Fibroblast of skin of scalp (primary cell): Measurements from ENCODE around the gene CHRNA4.

Experiments
- DNase-seq: peaks from one replicate; pipeline ENCODE4 v3.0.0-alpha.2; 2013

CHRNA4 gene

DNA sequence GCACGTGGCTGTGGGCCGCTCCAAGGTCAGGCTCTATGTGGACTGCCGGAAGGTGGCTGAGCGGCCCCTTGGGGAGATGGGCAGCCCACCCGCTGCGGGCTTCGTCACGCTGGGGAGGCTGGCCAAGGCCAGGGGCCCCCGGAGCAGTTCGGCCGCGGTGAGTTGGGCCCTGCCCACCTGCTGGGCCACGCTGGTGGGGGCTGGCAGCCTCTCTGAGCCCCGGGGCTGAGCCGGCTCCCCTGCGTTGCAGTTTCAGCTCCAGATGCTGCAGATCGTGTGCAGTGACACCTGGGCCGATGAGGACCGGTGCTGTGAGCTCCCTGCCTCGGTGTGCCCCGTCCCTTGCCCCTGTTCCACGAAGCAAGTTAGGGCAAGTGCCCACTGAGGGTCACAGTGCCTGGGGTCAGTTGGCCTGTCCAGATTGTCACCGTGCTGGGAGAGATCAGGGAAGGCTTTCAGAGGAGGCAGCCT, 41.1 kb downstream of the CHRNA4 start:
- no peak for DNase-seq

DNA sequence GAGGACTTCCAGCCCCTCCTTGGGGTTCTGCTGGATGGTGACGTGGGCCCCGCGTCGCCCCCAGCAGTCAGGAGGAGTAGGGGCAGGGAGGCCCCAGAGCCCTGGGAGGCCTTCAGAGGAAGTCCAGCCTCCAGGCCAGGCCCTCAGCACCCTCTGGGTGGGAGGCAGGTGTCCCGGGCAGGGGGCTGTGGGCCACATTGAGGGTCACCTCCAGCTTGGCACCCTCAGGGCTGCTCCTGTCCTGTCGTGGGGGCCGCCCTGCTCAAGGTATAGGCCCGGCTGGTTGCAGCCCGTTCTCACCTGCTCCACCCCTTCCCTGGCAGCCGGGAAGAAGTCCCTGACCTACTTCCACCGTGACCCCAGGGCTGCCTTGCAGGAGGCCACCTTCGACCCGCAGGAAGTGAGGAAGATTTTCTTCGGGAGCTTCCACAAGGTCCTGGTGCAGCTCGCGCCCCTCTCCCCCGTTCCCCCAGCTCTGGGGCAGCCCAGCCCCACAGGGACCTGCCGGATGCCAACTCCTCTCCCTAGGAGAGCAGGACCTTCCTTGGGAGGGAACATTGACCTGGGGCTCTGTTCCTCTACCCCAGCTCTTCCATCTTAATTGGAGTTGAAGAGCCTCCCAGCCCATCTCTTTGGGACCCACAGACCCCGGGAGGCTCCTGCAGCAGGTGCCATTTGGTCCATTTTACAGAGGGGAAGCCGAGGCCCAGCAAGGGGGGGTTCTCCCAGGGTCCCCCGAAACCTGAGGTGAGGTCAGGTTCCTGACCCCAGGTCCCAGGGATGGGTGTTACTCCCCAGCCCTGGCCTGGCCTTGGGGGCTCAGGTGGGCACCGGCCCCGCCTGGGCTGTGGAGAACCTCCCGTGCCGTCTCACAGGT, 41.7 kb downstream of the CHRNA4 start:
- DNase-seq: no peak

DNA sequence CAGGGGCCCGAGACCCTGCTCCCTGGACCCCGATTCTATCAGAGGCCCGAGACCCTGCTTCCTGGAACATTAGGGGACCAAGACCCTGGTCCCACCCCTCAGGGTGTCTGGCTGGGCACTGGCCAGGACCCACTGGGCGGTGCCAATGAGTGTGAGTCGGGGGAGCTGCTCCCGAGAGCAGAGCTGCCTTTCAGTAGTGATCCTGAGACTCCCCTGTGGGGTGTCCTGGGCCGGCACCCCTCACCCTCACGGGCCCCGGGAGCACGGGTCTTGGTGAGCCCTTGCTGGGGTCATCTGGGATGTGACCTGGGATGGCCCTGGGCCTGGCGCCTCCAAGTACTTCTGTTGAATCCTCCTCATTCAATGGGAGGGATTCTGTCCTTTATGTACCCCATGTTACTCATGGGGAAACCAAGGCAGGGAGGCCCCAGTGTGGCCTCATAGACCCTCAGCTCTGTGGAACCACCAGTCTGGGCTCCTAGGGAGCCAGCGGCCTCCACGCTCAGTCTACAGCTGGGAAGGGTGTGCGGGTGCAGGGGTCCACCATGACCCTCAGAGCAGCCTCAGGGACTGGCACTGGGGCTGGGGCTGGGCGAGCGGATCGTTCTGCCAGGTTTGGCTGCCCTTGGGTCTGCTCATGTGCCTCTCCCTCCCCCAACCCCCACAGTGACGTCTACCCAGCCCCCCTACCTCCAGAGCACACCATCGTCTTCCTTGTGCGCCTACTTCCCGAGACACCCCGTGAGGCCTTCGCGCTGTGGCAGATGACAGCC, 42.6 kb downstream of the CHRNA4 start:
- no peak for DNase-seq

DNA sequence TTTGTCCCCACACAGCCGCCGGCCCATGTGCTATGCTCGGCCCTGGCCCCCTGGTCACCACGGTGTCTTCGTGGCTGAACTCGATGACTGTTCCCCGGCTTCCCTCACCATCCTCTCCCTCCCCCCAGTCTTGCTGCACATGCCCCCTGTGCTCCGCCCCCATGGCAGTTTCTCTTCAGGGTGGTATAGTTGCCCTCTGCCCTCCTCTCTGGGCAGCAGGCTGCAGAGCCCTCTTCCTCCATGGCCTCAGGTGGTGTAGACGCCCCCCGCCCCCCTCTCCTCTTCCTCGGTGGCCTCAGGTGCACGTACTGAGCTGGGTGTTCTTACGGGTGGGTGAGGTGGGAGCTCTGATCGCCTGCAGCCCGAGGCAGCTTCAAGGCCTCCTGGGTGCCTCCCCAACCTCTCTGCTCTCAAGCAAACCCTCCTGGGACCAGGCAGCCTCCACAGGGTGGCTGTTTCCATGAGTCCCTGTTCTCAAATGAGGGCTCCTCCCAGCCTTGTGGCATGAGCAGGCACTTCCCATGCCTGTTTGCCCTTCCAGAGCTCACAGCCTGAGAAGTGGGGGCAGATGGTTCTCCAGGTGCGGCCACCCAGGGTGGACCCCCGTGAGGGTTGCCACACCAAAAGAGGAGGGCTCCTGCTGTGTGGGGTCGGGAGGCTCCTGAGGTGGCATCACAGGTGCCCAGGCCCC, 43.4 kb downstream of the CHRNA4 start:
- no peak for DNase-seq

DNA sequence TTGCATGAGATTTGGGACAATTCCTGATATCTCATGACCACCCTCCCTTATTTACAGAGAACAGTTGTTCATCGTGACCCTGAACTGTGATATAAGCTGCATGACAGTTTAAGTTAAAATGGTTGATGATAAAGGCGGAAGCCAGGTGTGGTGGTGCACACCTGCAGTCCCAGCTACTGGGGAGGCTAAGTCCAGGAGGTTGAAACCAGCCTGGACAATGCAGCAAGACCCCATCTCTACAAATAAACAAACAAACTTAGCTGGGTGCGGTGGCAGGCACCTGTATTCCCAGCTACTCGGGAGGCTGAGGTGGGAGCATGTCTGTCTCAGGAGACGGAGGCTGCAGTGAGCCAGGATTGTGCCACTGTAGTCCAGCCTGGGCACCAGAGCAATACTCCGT, 44.1 kb downstream of the CHRNA4 start:
- no peak for DNase-seq

DNA sequence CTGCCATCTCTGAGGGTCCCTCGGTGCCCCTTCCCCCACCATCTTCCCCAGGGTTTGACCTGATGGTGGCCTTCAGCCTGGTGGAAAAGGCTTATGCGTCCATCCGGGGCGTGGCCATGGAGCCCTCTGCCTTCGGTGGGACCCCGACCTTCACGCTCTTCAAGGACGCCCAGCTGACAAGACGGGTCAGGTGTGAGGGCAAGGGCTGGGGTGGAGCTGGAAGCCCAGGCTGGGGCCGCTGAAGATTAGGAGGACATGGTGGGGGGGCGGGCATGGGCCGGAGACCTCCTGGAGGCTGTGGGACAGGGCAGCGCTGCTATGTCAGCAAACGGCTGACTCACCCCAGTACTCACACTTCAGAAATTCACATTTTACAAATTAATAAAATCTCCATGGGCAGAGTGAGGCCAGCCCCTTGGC, 44.6 kb downstream of the CHRNA4 start:
- DNase-seq: no peak

DNA sequence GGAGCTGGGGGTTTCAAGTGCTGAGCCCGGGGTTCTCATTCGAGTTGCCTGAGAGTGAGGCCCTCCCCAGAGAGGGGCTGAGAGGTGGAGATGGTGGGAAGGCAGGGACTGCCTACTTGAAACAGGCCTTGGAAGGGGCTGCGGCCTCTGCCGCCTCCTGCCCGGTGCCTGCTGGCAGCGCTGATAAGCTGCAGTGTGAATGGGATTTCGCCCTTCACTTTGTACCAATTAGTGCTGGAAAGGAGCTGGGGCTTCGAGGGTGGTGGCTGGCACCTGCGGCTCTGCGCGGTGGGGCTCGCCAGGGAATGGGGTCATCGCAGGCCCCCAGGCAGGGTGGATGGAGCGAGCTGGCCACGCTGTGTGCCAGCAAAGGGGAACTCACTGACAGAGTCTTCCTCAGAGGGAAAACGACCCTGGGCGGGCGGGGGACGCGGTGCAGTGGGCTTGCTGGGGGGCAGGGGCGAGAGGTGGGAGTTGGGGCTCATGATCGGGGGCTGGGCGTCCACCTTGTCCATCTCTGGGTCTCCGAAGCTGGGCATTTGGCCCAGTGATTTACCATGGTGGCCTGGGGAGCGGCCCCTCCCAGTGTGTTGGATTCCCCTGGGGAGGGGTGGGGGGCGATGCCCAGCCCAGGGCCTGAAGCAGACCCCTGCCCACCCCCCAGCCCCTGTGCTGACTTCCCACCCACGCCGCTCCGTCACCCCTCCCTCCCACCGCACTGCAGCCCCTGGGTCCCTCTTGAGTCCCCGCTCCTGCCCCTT, 45.2 kb downstream of the CHRNA4 start:
- DNase-seq: no peak

DNA sequence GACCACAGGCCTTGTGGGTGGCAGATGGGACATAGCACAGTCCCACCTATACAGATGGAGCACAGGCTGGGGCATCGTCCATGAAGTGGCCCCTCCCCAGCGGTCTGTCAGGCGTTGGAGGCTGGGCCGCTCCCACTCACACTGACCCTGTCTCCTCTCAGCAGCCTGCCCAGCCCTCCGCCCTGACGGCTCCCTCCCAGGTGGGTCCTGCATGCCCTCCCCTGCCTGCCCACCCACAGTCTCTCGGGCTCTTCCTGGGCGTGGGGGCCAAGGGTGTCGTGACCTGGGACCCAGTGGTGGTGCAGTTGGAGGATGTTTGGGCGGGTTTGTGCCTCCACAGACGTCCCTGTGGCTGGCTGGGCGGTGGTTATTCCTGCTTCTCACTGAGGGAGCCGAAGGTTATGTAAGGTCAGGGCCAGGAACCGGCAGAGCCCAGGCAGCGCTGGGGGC, 45.9 kb downstream of the CHRNA4 start:
- no peak for DNase-seq

DNA sequence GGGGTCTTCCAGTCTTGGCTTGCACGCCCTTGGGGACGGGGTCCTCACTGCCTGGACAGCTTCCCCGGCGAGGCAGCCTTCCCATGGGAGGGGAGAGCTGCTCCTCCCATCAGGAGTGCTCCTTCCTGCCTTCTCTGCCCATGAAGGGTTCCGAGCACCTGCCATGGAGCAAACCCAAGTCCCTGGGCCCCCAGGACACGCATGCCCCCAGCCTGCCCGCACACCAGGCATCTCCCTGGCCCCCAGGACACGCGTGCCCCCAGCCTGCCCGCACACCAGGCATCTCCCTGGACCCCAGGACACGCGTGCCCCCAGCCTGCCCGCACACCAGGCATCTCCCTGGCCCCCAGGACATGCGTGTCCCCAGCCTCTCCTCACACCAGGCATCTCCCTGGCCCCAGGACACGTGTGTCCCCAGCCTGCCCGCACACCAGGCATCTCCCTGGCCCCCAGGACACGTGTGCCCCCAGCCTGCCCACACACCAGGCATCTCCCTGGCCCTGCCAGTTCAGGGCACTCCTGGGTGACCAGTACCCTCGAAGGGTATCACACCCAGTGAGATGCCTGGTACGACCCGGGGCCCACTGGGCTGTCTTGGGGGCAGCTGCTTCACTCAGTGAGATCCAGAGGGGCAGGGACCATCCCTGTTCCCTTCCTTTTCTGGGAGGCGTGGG, 46.4 kb downstream of the CHRNA4 start:
- DNase-seq: no peak

DNA sequence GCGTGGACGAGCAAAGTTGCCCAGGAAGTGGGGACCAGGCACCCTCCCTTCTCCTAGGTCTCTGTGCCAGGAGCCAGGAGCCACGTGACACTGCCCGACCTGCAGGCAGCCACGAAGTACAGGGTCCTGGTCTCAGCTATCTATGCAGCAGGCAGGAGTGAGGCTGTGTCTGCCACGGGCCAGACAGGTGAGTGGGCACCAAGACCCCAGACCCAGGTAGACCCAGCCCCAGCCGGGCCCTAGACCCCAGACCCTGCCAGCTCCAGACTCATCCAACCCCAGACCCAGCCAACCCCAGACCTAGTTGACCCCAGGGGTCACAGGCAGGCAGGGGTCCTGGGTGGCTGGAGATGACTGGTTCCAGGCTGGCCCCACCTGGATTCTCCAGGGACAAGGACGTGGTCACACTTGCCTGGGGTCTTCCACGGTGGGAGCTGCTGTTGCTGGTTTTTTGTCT, 47.1 kb downstream of the CHRNA4 start:
- DNase-seq: no peak

DNA sequence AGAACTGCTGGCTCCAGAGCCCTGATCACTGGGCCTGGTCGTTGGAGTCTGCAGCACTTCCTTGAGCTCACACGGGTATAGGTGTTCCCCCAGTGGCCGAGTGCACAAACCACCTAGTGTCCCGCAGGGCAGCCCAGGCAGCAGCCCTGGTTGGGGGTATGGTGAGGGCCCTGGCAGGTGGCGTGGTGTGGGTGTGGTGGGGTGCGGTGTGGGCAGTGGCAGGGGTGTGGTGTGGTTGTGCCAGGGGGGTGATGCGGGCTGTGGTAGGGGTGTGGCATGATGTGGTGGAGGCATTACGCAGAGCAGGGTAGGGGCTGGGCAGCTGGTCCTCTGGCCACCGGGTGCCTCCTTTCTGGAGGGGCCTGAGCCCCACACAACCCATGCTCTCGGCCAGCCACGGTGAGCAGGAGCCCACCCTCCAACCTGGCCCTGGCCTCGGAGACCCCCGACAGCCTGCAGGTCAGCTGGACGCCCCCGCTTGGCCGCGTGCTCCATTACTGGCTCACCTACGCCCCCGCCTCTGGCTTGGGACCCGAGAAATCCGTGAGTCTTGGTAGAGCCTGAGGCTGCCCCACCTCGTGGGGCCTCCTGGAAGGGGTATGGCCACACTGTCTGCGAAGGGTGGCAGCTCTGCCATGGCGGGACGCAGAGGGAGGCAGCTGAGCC, 47.7 kb downstream of the CHRNA4 start:
- DNase-seq: no peak

DNA sequence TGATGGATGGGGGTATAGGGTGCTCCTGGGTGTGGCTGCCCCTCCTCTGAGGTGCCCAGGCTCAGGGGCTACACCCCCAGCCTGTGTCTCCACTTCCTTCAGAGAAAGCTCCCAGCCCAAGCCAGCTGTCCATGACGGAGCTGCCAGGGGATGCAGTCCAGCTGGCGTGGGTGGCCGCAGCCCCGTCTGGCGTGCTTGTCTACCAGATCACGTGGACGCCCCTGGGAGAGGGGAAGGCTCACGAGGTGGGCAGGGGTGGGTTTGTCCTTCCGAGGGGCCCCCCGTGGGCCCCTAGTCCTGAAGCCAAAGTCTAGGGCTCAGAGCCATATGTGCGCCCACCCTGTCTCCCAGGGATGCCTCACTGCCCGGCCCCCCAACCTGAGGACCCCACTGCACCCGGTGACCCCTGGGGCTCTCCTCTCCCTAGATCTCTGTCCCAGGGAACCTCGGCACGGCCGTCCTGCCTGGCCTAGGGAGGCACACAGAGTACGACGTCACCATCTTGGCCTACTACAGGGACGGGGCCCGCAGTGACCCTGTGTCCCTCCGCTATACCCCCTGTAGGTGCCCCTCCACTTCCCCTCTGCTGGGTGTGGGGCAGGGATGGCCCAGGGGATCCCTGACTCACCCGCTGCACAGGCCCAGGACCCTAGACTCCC, 48.3 kb downstream of the CHRNA4 start:
- no peak for DNase-seq

DNA sequence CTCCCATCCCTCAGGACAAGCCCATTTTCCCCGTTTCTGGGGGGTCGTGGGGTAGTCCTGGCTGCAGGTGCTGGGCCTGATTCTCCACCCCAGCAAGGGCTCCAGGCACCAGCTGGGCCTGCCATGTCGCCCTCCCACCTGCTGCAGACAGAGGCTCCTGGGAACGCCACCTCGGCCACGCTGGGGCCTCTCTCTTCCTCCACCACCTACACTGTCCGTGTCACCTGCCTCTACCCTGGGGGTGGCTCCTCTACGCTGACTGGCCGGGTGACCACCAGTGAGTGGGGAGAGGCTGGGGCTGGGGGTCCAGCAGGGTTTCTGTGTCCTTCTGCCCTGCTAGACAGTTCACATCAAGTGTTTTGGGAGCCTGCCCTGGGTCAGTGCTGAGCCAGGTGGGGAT, 48.9 kb downstream of the CHRNA4 start:
- DNase-seq: no peak

DNA sequence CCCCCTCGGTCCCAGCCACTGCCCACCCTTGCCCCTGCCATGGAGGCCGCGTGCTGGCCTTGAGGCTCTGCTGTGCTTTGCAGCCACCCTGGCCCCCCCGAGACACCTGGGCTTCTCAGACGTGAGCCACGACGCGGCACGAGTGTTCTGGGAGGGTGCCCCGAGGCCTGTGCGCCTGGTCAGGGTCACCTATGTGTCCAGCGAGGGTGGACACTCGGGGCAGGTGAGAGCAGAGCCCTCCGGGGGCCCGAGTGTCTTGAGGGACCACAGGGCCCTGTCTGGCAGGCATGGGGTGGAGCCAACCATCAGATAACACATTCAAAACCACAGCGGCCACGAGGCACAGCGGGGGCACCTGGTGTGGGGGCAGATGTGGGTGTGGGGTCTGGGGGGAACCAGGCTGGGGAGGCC, 49.3 kb downstream of the CHRNA4 start:
- no peak for DNase-seq

DNA sequence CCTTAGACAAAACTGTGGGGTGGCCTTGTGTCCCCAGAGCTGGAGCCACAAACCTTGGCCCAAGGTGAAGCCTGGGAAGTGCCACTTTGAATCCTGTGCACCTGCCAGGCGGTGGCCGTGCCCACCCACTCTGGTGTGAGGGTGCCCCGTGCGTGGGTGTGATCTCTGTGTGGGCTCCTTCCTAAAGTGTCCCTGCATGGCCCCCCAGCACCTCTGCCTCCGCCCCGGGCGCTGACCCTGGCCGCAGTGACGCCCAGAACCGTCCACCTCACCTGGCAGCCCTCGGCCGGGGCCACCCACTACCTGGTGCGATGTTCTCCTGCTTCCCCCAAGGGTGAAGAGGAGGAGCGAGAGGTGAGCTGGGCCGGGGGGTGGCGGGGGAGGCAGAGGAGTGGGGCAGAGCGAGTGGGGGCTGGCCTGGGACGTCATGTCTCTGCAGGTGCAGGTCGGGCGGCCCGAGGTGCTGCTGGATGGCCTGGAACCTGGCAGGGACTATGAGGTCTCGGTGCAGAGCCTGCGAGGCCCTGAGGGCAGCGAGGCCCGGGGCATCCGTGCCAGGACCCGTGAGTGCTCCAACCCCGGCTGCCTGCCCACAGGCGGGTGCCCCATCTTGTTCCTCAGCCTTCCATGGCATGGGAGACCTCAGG, 49.8 kb downstream of the CHRNA4 start:
- no peak for DNase-seq

DNA sequence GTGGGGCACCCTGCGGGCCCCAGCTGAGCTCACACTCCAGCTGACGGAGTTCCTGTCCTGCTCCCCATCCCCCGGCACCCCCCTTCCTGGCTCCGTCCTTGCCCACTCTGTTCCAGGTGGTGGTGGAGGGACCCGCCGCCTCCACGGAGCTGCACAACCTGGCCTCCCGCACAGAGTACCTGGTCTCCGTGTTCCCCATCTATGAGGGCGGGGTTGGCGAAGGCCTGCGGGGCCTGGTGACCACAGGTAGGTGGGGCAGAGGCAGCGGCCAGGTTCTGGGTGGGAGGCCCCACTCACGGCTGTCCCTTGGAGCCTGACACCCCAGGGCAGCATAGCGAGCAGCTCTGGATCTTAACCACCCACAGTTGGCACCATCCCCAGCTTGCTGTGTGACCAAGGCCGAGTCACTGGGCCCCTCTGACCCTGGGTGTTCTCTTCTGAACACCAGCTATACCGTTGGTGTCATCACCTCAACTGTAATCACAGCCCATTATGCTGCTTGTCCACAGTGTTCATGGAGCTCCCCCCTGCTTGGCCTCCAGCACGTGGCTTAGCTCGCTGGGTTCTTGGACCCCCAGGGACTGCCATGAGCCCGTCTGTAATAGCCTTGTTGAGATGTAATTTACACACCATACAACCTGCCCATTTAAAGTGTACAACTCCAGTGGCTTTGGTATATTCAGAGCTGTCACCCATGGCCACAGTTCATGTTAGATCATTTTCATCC, 50.7 kb downstream of the CHRNA4 start:
- DNase-seq: no peak

DNA sequence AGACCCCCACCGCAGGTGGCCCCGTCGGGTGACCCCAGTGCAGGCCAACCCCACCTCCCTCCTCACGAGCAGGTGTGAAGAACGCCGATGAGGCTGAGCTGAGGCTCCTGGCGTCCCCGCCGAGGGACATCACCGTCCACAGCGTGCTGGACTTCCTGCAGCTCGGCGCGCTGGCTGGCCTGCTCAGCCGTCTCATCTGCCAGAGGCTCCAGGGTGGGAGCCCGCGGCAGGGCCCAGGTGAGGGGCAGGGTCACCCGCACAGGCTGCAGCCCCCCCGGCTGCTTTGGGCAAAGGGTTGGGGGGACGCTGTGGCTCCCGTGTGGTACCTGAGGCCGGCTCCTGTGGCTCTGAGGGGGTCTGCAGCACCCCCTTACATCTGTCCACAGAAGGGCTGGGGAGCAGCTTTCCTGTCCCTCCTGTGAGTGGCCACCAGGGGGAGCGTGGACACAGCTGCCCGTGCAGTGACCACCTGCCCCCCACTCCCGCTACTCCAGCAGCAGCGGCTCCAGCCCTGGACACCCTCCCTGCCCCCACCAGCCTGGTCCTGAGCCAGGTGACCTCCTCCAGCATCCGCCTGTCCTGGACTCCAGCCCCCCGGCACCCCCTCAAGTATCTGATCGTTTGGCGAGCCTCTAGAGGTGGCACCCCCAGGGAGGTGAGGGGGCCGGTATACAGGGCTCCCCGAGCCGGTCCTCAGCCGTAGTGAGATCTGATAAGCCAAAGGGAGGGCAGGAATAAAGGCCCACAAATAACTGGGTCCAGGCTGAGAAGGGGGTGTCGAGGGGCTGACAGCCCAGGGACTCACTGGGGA, 51.7 kb downstream of the CHRNA4 start:
- peak; percentile 24 for DNase-seq

DNA sequence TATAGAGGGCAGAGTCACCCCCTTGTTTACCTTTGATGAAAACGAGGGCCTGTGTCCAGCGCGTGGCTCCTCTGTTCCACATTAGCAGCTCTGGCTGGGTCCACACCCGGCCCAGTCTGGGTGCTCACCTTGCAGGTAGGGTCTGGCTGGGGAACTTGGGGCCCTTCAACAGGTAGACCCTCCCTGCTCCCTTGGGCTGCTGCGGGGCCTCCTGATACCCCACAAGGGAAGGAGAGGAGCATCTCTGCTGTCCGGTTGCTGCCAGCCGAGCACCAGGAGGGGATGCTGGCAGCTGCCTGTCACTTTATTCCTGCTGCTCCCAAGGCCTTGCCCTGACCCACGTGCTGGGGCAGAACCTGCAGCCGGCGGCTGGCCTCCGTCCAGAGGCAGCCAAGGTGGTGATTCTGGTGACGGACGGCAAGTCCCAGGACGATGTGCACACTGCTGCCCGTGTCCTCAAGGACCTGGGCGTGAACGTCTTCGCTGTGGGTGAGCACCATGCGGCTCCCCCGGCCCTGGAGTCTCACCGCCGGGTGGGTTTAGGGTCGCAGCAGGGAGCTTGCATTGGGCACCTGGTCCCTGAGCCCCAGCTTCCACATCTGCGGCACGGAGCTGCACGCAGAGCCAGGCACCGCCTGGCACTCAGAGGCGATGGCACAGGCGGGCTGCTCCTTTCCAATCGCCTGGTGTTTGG, 52.8 kb downstream of the CHRNA4 start:
- DNase-seq: no peak
